ENCODE results near the gene SLC66A1. TPM values are rescaled to one million over a fixed set of nuclear protein-coding genes. Genes with fewer than 3 reads are reported as not detected.

SLC66A1 gene
- total and polyA plus RNA-seq, 2 donors (not counting 3 experiments of a cell fraction or from before 2014, with no cell fraction given): 15.3 to 32.6 TPM

DNA sequence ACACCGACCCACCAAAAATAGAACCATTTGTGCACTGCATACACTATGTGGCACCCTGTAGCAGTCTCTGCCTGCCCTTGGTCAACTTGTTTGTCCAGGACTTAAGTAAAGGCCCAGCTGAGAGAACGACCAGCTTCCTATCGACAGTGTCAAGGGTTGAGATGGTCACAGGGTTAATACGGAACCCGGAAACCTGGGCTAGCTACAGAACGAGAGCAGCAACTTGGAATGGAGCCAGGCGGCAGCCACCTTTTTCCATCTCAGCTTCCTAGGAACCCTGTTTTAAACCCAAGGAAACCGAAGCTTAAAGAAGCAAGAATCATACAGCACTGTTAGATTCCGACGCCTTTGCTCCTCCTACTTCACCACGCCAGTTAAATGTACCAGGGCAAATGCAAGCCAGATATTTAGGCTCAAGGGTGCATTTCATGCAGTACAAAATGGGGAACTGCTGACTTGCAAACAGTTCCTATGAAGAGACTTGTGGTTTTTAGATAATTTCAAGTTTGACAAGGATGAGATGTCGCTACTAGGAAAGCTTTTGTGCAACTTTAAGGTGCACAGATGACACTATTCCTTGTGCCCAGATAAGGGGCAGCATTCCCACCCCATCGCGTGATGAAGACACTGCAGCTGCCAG lies 35.5 kb downstream of the SLC66A1 start:
- Histone ChIP-seq H3K9me3 (replicated peaks; ENCODE audit: control insufficient read depth, insufficient read depth, low read length) (no peaks in the 10 kb centered on the region), H3K9me1 (replicated peaks; ENCODE audit: control insufficient read depth, extremely low read depth, insufficient read depth, low read length) (no peaks in the 10 kb centered on the region), H3K4me1 (ENCODE audit: control insufficient read depth, extremely low read depth, insufficient read depth, low read length) (no peaks in the 10 kb centered on the region), H4K20me1 (replicated peaks; ENCODE audit: control insufficient read depth, extremely low read depth, insufficient read depth, low read length) (no peaks in the 10 kb centered on the region), H3K27ac (ENCODE audit: insufficient read depth, low read depth, low read length) (no peak overlapping the region), H3K4me2 (ENCODE audit: insufficient read depth, low read length) (no peak overlapping the region), H3K9ac (replicated peaks; ENCODE audit: extremely low read depth, insufficient read depth, low read length) (no peak overlapping the region), H3K79me2 (ENCODE audit: control insufficient read depth, insufficient read depth, low read length) (no peaks in the 10 kb centered on the region), H3K27me3 (ENCODE audit: control insufficient read depth in 2 of 2, insufficient read depth in 2 of 2, low read length in 2 of 2) (no peaks in the 10 kb centered on the region), H3K36me3 (ENCODE audit: control insufficient read depth in 2 of 2, extremely low read depth in 1 of 2, insufficient read depth in 2 of 2, low read length in 2 of 2) (peaks cover 0 to 43% of the 10 kb centered on the region in 2 experiments), H3K4me3 (replicated peaks in 1 of 3; ENCODE audit: insufficient read depth in 1 of 3, low read depth in 1 of 3, low read length in 3 of 3) (no peak overlapping the region), H2AFZ (ENCODE audit: low read depth, low read length) (no peak overlapping the region)
- FAIRE-seq (no peak), DNase-seq (ENCODE audit: low read depth, low spot score) (no peak)
- dilution Hi-C loops (cut with MboI; ENCODE audit: extremely low pct_ligation_motif_present, low sequenced_read_pairs) (no loop called here), intact Hi-C loops (cut with micrococcal nuclease) (no loop called here)
- TF ChIP-seq, protein P1, sequence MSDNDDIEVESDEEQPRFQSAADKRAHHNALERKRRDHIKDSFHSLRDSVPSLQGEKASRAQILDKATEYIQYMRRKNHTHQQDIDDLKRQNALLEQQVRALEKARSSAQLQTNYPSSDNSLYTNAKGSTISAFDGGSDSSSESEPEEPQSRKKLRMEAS (IDR thresholded peaks at IDR 0.05; ENCODE audit: insufficient read depth, insufficient read length): no peak
- no peak for TF ChIP-seq MYC (IDR thresholded peaks at IDR 0.05; ENCODE audit: low read depth, low read length)
- TF ChIP-seq, protein P2, sequence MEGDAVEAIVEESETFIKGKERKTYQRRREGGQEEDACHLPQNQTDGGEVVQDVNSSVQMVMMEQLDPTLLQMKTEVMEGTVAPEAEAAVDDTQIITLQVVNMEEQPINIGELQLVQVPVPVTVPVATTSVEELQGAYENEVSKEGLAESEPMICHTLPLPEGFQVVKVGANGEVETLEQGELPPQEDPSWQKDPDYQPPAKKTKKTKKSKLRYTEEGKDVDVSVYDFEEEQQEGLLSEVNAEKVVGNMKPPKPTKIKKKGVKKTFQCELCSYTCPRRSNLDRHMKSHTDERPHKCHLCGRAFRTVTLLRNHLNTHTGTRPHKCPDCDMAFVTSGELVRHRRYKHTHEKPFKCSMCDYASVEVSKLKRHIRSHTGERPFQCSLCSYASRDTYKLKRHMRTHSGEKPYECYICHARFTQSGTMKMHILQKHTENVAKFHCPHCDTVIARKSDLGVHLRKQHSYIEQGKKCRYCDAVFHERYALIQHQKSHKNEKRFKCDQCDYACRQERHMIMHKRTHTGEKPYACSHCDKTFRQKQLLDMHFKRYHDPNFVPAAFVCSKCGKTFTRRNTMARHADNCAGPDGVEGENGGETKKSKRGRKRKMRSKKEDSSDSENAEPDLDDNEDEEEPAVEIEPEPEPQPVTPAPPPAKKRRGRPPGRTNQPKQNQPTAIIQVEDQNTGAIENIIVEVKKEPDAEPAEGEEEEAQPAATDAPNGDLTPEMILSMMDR (IDR thresholded peaks at IDR 0.05; ENCODE audit: extremely low read depth in 1 of 2, insufficient read depth in 1 of 2, low read depth in 1 of 2, low read length in 2 of 2): no peak
- TF ChIP-seq JUN (IDR thresholded peaks at IDR 0.05; ENCODE audit: borderline replicate concordance, insufficient read depth, insufficient read length, low read depth): no peak
- TF ChIP-seq EZH2 (IDR thresholded peaks at IDR 0.05; ENCODE audit: borderline replicate concordance, low read depth, low read length, severe bottlenecking): no peak
- no peak for TF ChIP-seq FOS (IDR thresholded peaks at IDR 0.05; ENCODE audit: borderline replicate concordance, insufficient read depth, low read length)
- no peak for TF ChIP-seq POLR2AphosphoS5 (IDR thresholded peaks at IDR 0.05; ENCODE audit: insufficient read depth, low read depth, low read length)
- TF ChIP-seq GATA2 (IDR thresholded peaks at IDR 0.05; ENCODE audit: insufficient read depth, insufficient read length, low read depth, low read length): no peak
- no peak for TF ChIP-seq POLR2A (IDR thresholded peaks at IDR 0.05; ENCODE audit: low read depth, low read length)
- POLR2A ChIA-PET: interaction anchor here (0.5 kb wide), 1 partner anchor 41 kb away, joined by 3 read pairs; no protein-coding TSS in a partner anchor
- CTCF ChIA-PET: interaction anchor here (0.8 to 10.6 kb wide), 6 partner anchors 11 to 314 kb away, joined by 3 to 99 read pairs (median 4); no protein-coding TSS in a partner anchor
- no TSS peak for BruUV-seq (replicated peaks)

All from endothelial cell of umbilical vein (primary cell).